SK-N-SH (cell line): Measurements from ENCODE around the gene KRT4. TPM values are rescaled to one million over a fixed set of nuclear protein-coding genes. Genes with fewer than 3 reads are reported as not detected.

Experiments used
- CTCF ChIA-PET: fragments of 300-600, 350-600 bp; formaldehyde crosslinking; extraction: SDS; loops from one replicate; lab custom pipeline; 2021; lab: Yijun Ruan, JAX
- POLR2A ChIA-PET: fragments of 350-600 bp; sonication (Branson Sonifier 250); formaldehyde crosslinking; extraction: SDS; loops from one replicate; lab custom pipeline; 2020; ENCODE audit warnings: antibody characterized with exemption, inconsistent platforms; lab: Yijun Ruan, JAX
- DNase-seq: peaks from one replicate; pipeline ENCODE4 v3.0.0; 2012
- H2AFZ ChIP-seq: fragments of 200-600 bp; sonication (generic); 2 replicates; pipeline ENCODE4 v1.8.1; 2016; ENCODE audit warnings: antibody characterized with exemption, mild to moderate bottlenecking, low read depth
- H3F3A ChIP-seq: fragments of 200-600 bp; sonication (generic); replicated peaks from 2 replicates; pipeline ENCODE3; 2016; ENCODE audit warnings: antibody characterized with exemption, mild to moderate bottlenecking; ENCODE audit not compliant: insufficient read depth
- H3K27ac ChIP-seq, 2 experiments: fragments of 200-500 bp in 1 of 2; fragments of 200-600 bp in 1 of 2; sonication (Bioruptor generic) in 1 of 2; sonication (generic), shearing (Covaris generic) in 1 of 2; 2 replicates each; pipeline versions ENCODE4 v1.5.1 to v1.6.1; 2014 to 2016; ENCODE audit warnings: low read depth in 2 of 2, inconsistent platforms in 1 of 2, low read length in 1 of 2, mild to moderate bottlenecking in 1 of 2, mixed read lengths in 1 of 2
- H3K27me3 ChIP-seq: fragments of 200-600 bp; sonication (generic), shearing (Covaris generic); 2 replicates; pipeline ENCODE4 v1.6.1; 2016; ENCODE audit warnings: mixed run types; ENCODE audit not compliant: insufficient read depth
- H3K36me3 ChIP-seq, 2 experiments: fragments of 200-500 bp in 1 of 2; fragments of 200-600 bp in 1 of 2; sonication (Bioruptor generic) in 1 of 2; sonication (generic) in 1 of 2; replicated peaks in 1 of 2; 2 replicates each; pipeline versions ENCODE3 to v1.5.1; 2014 to 2016; ENCODE audit warnings: low read length in 1 of 2, mild to moderate bottlenecking in 1 of 2; ENCODE audit not compliant: insufficient read depth in 2 of 2, control insufficient read depth in 1 of 2
- H3K4me1 ChIP-seq, 2 experiments: fragments of 200-500 bp in 1 of 2; fragments of 200-600 bp in 1 of 2; sonication (Bioruptor generic) in 1 of 2; sonication (generic), shearing (Covaris generic) in 1 of 2; 2 replicates each; pipeline versions ENCODE4 v1.5.1 to v1.6.1; 2014 to 2016; ENCODE audit warnings: low read depth in 1 of 2, low read length in 1 of 2, mixed run types in 1 of 2; ENCODE audit not compliant: insufficient read depth in 2 of 2, control insufficient read depth in 1 of 2
- H3K4me2 ChIP-seq: fragments of 200-600 bp; sonication (generic), shearing (Covaris generic); 2 replicates; pipeline ENCODE4 v1.6.1; 2017; ENCODE audit warnings: mixed run types
- H3K4me3 ChIP-seq, 2 experiments: fragments of 200-500 bp in 1 of 2; fragments of 200-600 bp in 1 of 2; sonication (Bioruptor generic) in 1 of 2; sonication (generic), shearing (Covaris generic) in 1 of 2; 2 replicates each; pipeline versions ENCODE4 v1.5.1 to v1.8.1; 2014 to 2016; ENCODE audit warnings: low read depth in 2 of 2, inconsistent platforms in 1 of 2, low read length in 1 of 2, mild to moderate bottlenecking in 1 of 2, mixed read lengths in 1 of 2, moderate library complexity in 1 of 2
- H3K79me2 ChIP-seq: fragments of 200-600 bp; sonication (generic); 2 replicates; pipeline ENCODE4 v1.8.1; 2017; ENCODE audit warnings: mild to moderate bottlenecking; ENCODE audit not compliant: insufficient read depth
- H3K9ac ChIP-seq: fragments of 200-600 bp; sonication (generic); 2 replicates; pipeline ENCODE4 v1.6.1; 2017; ENCODE audit warnings: mixed run types
- H3K9me2 ChIP-seq: fragments of 200-600 bp; sonication (generic); 2 replicates; pipeline ENCODE4 v1.6.1; 2017; ENCODE audit warnings: mixed run types
- H3K9me3 ChIP-seq: fragments of 200-600 bp; sonication (generic); 2 replicates; pipeline ENCODE4 v1.6.1; 2017; ENCODE audit warnings: mixed run types, mild to moderate bottlenecking, moderate library complexity
- H4K20me1 ChIP-seq: fragments of 200-600 bp; sonication (generic); 2 replicates; pipeline ENCODE4 v1.6.1; 2017; ENCODE audit warnings: mild to moderate bottlenecking, mixed run types; ENCODE audit not compliant: insufficient read depth
- ELF1 ChIP-seq: IDR thresholded peaks from 2 replicates; pipeline ENCODE4 v1.4.0; 2012
- FOXM1 ChIP-seq: IDR thresholded peaks from 2 replicates; pipeline ENCODE4 v1.4.0; 2012; ENCODE audit warnings: low read depth, mild to moderate bottlenecking
- MEF2A ChIP-seq: IDR thresholded peaks from 2 replicates; pipeline ENCODE4 v1.4.0; 2012; ENCODE audit warnings: low read depth, borderline replicate concordance
- MXI1 ChIP-seq: IDR thresholded peaks from 2 replicates; pipeline ENCODE4 v1.6.1; 2012; ENCODE audit warnings: mild to moderate bottlenecking, low read depth, low read length, improper control_type of control experiment
- NFIC ChIP-seq: IDR thresholded peaks from 2 replicates; pipeline ENCODE4 v1.4.0; 2012; ENCODE audit warnings: borderline replicate concordance
- POLR2AphosphoS5 ChIP-seq: IDR thresholded peaks from 2 replicates; pipeline ENCODE4 v1.6.1; 2012; ENCODE audit warnings: low read depth, low read length
- SMC3 ChIP-seq: IDR thresholded peaks from 2 replicates; pipeline ENCODE4 v1.6.1; 2012; ENCODE audit warnings: low read depth, low read length, improper control_type of control experiment
- YY1 ChIP-seq: IDR thresholded peaks from 2 replicates; pipeline ENCODE4 v1.4.0; 2012; ENCODE audit warnings: low read depth, mild to moderate bottlenecking
- whole genome bisulfite sequencing: methylation state at CpG from one replicate; pipeline ENCODE4 v1.1.6; 2017; ENCODE audit warnings: low lambda C conversion rate; 5-methylcytosine and 5-hydroxymethylcytosine counted together
- polyA plus RNA-seq, 3 experiments: library from polyadenylated mRNA; depleted of rRNA; stranded (reverse); fragments of >200 nt; gene quantifications; 2 replicates each; pipeline ENCODE4 v1.2.3, GENCODE V29; 2012
- TF ChIP-seq, protein P1 (sequence below): IDR thresholded peaks from 2 replicates; pipeline ENCODE4 v1.4.0; 2012; ENCODE audit warnings: low read depth, borderline replicate concordance
- TF ChIP-seq, protein P2 (sequence below): IDR thresholded peaks from 2 replicates; pipeline ENCODE4 v1.4.0; 2012; ENCODE audit warnings: low read depth
- TF ChIP-seq, protein P3 (sequence below): IDR thresholded peaks from 2 replicates; pipeline ENCODE4; 2012
- TF ChIP-seq, protein P4 (sequence below): IDR thresholded peaks from 2 replicates; pipeline ENCODE4 v1.4.0; 2012; ENCODE audit warnings: low read depth, borderline replicate concordance

KRT4 gene
- polyA plus RNA-seq, 1 of the 3 experiments (the other 2 are of a cell fraction): not detected

DNA sequence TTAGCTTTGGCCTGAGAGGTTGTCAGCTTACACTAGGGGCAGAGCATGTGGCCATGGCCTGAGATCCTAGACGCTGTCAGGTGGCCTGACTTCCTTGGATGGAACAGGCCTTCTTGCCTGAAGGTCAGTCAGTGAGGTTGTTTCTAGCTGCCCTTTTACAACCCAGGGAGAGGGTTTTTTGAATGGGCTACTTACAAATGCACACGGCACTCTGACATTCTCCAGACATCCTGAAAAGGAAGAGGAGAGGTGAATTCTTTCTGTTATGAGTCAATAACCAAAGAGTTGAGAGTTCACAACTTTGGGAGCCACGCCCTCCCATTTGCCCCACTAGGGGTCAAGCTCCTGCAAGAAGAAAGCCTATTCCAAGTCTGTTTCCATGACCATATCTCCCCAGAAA, 44.6 kb downstream of the KRT4 start:
- ChIA-PET CTCF (no interaction called here), POLR2A (no interaction called here)
- TF ChIP-seq, protein P1, sequence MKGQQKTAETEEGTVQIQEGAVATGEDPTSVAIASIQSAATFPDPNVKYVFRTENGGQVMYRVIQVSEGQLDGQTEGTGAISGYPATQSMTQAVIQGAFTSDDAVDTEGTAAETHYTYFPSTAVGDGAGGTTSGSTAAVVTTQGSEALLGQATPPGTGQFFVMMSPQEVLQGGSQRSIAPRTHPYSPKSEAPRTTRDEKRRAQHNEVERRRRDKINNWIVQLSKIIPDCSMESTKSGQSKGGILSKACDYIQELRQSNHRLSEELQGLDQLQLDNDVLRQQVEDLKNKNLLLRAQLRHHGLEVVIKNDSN: no peak
- no peak for TF ChIP-seq SMC3
- no peak for TF ChIP-seq NFIC
- TF ChIP-seq, protein P2, sequence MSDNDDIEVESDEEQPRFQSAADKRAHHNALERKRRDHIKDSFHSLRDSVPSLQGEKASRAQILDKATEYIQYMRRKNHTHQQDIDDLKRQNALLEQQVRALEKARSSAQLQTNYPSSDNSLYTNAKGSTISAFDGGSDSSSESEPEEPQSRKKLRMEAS: no peak
- TF ChIP-seq MXI1: no peak
- no peak for TF ChIP-seq YY1
- Histone ChIP-seq H3K27me3 (peaks cover 29% of the 10 kb centered on the region), H3K4me3 (no peak overlapping the region), H2AFZ (no peak overlapping the region), H3K36me3 (no peaks in the 10 kb centered on the region), H4K20me1 (no peaks in the 10 kb centered on the region), H3K9me3 (no peaks in the 10 kb centered on the region), H3K9ac (no peak overlapping the region), H3K4me1 (no peaks in the 10 kb centered on the region), H3K79me2 (no peaks in the 10 kb centered on the region), H3F3A (no peaks in the 10 kb centered on the region), H3K4me2 (no peak overlapping the region), H3K9me2 (no peaks in the 10 kb centered on the region), H3K27ac (no peak overlapping the region)
- DNase-seq: no peak
- 25% methylated on average over 3 of the region's 3 CpGs for WGBS

DNA sequence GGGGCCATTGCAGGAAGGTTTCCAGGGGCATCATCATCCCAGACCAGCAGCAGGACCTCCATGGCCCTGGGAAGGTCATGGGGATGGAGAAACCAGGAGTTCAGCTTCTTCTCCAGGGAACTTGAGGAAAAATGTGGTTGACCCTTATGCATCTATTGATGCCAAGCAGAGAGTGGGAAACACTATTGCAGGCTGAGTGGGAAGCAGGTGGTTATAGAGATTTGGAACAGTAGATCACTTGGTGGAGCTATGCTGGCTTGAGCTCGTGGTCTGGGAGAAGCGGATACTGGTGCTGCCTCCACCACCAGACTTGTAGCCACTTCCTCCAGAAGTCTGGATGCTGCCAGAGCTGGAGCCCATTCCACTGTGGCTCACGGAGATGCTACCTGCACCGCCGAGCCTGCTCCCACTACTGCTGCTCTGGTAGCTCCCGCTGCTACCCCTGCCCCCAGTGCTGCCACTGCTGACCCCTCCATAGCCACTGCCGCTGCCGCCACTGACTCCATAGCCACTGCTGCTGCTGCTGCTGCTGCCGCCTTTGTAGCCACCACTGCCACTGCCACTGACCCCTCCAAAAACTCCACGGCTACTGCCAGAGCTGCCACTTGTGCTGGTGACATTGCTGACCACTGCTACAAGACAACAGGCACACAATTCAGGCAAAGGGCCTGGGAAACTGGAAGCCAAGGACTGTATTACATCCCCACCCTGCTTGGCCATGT, 45.3 kb downstream of the KRT4 start:
- Histone ChIP-seq H3K9me3 (no peaks in the 10 kb centered on the region), H3K4me3 (no peak overlapping the region), H3K36me3 (no peaks in the 10 kb centered on the region), H2AFZ (no peak overlapping the region), H3K9ac (no peak overlapping the region), H3K9me2 (no peaks in the 10 kb centered on the region), H3F3A (no peaks in the 10 kb centered on the region), H3K27ac (no peak overlapping the region), H3K4me2 (no peak overlapping the region), H3K4me1 (no peaks in the 10 kb centered on the region), H3K79me2 (no peaks in the 10 kb centered on the region), H3K27me3 (peaks cover 22% of the 10 kb centered on the region), H4K20me1 (no peaks in the 10 kb centered on the region)
- WGBS: 14% methylated on average over 3 of the region's 10 CpGs
- CTCF ChIA-PET: no interaction called here
- DNase-seq: no peak
- POLR2A ChIA-PET: no interaction called here
- no peak for TF ChIP-seq FOXM1
- TF ChIP-seq, protein P3, sequence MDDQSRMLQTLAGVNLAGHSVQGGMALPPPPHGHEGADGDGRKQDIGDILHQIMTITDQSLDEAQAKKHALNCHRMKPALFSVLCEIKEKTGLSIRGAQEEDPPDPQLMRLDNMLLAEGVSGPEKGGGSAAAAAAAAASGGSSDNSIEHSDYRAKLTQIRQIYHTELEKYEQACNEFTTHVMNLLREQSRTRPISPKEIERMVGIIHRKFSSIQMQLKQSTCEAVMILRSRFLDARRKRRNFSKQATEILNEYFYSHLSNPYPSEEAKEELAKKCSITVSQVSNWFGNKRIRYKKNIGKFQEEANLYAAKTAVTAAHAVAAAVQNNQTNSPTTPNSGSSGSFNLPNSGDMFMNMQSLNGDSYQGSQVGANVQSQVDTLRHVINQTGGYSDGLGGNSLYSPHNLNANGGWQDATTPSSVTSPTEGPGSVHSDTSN: no peak
- TF ChIP-seq, protein P4, sequence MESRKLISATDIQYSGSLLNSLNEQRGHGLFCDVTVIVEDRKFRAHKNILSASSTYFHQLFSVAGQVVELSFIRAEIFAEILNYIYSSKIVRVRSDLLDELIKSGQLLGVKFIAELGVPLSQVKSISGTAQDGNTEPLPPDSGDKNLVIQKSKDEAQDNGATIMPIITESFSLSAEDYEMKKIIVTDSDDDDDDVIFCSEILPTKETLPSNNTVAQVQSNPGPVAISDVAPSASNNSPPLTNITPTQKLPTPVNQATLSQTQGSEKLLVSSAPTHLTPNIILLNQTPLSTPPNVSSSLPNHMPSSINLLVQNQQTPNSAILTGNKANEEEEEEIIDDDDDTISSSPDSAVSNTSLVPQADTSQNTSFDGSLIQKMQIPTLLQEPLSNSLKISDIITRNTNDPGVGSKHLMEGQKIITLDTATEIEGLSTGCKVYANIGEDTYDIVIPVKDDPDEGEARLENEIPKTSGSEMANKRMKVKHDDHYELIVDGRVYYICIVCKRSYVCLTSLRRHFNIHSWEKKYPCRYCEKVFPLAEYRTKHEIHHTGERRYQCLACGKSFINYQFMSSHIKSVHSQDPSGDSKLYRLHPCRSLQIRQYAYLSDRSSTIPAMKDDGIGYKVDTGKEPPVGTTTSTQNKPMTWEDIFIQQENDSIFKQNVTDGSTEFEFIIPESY: no peak
- TF ChIP-seq POLR2AphosphoS5: no peak
- no peak for TF ChIP-seq MEF2A
- no peak for TF ChIP-seq ELF1
- TF ChIP-seq, all 33 proteins: peak for 0
